Superior temporal gyrus (tissue), 1 donor: Measurements from ENCODE around the gene NRG2.

Experiments
- DNase-seq: peaks from one replicate; pipeline ENCODE4 v3.0.0-alpha.2; 2016; ENCODE audit errors: extremely low spot score

The NRG2 gene

DNA sequence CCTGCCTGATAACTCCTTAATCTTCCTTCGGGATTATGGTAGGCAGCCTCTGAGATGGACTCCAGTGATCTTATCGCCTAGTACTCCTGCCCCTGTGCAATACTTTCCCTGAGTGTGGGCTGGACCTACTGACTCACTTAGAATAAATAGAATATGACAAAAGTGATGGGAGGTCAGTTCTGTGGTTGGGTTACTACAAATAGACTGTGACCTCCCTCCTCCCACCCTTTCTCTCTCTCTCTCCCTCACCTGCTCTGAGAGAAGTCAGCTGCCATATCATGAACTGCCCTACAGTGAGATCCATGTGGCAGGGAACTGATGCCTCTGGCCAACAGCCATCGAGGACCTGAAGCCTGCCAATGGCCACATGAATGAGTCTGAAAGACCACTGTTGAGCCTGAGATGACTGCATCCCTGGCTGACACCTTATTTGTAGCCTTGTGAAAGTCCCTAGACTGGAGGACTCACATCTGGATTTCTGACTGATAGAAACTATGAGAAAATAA lies 31.7 kb downstream of the NRG2 start:
- DNase-seq = no peak

DNA sequence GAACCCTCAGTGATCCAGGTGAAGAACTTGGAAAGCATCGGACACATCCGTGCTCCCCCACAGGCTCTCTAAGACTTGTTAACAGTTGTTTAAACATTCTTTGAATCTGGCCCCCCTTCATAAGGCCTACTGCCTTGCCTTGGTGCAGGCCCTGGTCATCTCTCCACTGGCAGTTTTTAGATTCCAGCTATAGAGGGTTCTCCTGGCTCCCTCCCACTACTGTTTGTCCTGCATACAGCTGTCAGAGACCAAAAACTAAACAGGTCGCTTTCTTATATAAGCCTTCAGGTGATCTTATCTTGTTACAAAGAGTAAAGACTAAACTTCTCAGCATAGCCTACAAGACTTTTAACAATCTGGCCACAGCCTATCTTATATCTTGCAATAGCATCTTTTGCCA lies 32.3 kb downstream of the NRG2 start:
- no peak for DNase-seq

DNA sequence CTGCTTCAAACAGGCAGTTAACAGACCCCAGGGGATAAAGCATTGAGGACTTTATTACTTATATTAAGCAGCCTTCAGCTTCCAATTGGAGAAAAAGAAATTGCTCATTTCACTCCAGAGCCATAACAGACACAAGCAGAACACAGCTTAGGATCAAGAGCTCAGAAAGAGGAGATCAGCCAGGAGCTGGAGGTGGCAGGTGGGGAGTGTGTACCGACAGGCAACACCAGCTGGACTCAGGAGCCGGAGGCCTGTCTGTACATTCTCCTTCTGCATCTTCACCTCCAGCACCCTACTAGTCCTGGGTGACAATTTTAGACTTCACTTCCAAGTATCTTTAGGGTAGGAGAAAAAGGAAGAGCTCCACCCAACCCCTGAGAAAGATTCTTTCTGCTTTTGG lies 35.8 kb downstream of the NRG2 start:
- no peak for DNase-seq

DNA sequence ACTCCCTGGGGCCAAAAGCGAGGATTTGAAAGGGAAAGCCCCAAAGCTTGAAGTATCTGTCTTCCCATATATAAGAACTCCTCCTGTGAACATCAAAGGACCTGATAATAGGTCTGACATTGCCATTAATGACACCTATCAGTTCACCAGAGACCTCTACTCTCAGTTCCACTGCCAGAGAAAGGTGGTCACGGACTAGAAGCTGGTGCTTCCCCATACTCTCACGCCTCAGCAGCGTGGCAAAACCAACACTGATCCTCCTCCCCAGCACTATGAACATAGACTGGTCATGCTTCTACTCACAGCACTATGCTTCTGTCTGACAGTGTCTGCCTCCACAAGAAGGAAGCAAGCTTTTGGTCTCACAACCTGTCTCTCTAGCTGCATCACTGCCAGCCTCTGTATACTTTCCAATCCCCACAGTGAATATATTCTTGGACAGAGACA lies 37.9 kb downstream of the NRG2 start:
- DNase-seq = no peak

DNA sequence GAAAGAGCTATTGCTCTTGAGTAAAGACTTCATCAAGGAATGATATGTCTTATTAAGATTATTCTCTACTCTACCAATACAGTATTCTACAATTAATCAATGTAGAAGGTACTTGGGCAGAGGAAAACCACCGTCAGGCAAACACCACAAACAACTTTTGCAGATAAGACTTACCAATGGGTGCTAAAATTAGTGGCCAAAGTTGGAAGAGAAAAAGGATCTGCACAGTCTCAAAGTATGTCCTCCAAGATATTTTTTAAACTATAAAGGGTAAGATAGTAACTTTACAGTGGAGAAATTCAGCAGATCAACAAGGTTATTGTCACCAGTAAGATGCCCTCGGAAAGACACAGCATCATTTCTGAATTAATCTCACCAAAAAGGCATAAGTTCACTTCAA lies 38.9 kb downstream of the NRG2 start:
- DNase-seq = no peak

DNA sequence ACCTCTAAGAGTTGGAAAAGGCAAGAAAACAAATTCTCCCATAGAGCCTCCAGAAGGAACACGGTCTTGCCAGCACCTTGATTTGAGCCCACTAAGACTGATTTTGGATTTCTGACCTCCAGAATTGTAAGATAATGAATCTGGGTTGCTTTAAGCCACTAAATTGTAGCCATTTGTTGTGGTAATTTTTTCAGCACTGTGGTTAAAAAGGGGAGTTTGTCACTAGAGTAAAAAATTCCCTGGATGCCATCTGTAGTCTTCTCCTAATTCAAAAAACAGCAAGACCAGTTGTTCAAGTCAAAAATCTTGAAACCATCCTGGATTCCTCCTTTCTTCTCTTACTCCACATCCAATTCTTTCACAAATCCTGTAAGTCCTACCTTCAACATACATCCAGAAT lies 39.6 kb downstream of the NRG2 start:
- no peak for DNase-seq

DNA sequence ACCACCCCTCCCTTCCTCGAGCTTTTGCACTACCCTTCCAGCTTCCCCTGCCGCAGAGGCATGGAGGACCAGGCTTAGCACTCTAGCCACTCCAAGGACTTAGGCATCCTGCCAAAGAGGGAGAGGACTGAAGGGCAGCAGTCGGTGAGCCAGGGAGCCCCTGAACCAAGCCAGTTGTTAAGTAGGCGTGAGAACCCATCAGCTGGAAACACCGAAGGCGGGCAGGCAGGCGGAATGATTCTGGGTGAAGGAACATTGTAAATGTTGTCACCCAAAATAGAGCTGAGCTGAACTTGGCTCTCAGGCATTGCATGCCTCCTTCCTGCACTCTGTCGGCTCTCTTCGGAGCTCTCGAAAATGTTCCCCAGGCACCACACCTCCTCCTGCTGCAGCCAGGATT lies 42.8 kb downstream of the NRG2 start:
- DNase-seq = peak; percentile 27

DNA sequence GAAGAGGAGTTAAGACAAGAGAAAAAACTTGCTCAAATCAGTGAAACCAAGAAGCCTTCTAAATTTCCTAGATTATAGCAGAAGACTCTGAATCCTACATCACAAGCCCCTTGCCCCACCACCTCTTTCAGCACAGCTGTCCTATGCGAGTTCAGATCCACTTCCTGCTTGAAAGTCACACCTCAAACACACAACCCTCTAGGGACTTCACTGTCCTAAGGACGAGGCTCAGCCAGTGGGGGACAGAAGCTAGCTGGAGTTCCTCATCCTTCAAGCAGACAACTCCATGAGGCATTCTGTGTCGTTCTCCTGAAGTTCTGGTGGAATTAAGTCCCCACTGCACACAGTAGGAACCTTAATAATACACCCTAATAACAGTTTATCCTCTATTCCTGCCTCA lies 44.3 kb downstream of the NRG2 start:
- DNase-seq = no peak

DNA sequence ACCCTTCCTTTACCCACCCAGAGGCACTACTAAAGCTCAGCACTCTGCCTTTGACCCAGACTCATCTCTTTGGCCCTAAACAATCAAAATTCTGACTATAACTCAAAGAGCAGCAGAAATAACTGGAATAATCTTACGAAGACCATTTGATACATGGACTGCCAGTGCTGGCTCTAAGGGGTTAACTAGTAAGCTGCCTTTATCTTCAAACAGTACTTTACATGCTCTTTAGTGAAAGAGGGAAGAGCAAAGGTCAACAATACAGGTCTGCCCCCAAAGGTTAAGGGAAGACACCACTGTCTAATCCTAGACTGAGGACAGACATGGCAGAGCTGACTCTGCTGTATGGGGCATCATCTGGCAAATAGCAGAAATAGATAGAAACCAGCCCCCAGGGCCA lies 45.8 kb downstream of the NRG2 start:
- no peak for DNase-seq

DNA sequence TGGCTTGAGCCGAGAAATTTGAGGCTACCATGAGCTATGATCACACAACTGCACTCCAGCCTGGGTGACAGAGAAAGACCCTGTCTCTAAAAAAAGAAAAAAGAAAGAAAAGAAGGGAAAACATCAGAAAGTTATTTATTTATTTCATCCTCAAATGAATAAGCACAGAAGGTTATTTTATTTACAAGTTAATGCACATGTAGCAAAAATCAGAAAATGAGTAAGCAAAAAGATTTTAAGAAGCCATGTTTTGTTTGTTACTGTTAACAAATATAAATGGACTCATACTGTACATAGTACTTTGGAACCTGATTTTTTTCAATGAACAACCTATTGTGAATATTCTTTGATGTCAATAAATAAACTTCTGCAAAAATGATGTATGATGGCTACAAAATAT lies 47.2 kb downstream of the NRG2 start:
- no peak for DNase-seq

DNA sequence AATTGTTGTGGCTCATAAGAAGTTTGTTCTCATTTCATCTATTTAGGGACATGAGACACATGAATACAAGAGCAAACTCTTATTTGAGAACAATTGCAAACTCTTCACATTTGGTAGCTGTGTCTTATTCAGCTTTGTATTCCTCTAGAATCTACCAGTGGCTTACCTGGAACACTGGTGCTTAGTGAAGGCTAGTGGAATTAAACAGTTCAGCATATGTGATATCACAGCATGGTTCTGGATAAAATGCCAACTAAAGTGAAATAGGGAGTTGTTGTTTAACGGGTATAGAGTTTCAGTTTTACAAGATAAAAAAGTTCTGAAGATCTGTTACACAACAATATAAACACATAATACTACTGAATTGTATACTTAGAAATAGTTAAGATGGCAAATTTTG lies 48.9 kb downstream of the NRG2 start:
- DNase-seq = no peak

DNA sequence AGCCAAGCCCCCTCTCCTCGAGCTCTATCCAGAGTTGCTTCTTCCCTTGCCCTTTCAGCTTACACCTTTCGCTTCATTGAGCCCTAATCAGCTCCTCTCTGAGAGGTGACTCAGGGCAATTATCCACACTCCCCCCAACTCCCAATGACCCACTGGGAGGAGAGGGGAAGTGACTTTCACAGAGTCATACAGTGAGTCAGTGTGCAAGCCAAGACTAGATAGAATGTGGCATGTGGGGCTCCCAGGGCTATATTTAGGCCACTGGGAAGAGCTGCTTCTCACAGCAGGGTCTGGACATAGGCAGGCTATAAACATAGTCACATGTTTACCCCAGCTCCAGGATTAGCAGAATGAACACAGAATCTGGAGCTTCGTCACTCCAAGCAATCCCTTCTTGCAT lies 57.4 kb downstream of the NRG2 start:
- DNase-seq = no peak

DNA sequence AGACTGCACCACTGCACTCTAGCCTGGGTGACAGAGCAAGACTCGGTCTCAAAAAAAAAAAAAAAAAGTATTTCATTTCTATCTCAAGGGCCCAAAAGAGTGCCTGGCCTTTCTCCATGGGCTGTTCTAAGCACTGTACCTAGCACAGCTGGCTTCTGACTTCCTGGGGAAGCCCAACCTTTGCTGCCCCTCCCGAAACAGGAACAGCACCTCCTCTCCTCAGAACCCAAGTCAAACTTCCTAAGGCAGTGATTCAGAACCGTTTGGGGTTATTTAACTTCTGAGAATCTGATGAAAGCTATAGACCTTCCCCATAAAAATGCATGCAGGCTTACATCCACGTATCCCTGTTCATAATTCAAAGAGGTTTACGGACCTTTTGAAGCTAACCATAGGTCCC lies 57.8 kb downstream of the NRG2 start:
- DNase-seq = no peak

DNA sequence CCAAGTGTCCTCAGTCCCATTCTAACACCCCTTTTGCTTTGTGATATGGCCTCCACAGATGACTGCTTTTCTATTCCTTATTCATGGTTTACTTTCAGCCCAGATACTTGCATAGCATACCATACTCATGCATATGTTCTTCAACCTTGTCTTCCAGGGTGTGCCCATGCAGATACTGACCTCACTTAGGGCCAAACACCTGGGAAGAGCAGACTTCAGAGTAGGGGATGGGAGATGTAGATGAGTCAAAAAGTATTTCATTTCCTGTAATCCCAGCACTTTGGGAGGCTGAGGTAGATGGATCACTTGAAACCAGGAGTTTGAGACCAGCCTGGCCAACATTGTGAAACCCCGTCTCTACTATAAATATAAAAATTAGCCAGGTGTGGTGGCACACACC lies 58.3 kb downstream of the NRG2 start:
- DNase-seq = no peak

DNA sequence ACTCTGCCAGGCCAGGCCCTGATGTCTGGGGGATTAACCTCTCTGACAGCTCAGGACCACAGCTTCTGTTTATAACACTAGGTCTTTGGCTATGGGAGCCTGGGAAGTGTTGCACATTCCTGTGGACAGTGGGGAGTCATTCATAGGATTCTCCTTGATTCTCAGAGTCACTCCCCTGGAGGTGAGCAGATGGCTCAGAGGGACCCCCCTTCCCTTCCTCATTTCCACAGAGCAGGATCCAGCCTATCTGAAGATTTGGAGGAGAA lies 60.2 kb downstream of the NRG2 start:
- no peak for DNase-seq

DNA sequence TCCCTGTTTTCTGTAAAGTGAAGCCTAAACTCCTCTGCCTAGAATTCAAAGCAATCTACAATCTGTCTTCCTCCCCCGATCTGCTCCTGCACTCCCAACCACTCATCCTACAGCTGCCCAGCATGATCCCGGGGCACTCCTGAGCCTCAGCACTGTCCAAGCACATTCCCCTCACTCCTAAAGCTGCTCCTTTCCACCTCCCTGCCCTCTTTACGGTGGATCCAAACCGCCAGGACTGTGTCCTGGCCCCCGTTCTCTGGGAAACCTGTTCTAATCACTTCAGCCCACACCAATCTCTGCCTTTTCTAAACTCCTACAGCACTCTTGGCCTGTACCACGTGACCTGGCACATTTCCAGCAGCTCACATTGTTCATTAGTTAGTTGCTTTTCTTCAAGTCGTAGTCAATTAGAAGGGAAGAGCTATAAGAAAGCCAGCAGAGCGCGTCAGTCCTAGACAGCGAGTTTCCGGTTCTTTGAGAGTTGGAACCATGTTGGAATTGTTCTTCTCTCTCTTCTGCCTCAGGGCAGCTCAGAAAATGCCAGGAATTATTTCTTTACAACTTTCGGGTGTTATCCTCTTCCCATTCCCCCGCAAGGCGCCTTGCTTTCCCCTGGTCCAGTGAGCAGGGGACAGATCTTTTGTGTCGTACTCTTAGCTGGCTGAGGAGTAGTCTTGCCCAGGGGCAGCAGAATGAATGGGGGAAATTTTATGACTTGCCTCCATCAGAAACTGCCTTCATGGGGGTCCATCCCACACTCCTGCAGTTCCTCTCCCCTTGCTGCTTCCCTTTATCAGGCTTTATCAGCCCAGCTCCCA lies 60.7 kb downstream of the NRG2 start:
- peak; percentile 36 for DNase-seq

DNA sequence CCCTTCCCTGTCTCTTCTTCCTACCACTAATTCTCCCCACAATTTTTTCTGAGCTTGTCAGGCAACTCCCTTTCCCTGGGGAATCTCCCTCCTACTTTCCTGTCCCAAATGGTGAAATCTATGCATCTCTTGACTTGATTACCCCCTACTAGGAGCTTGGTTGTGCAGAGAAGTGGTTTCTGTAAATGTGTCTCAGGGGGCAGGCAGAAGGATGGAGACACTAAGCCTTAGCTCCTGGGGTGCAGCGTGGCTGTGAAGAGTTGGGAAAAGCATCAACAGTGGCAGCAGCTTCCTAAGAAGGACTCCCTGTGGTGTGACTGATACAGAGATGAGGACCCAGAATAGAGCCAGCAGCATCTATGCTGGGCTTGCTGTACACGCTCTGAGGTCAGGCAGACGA lies 62.3 kb downstream of the NRG2 start:
- no peak for DNase-seq

DNA sequence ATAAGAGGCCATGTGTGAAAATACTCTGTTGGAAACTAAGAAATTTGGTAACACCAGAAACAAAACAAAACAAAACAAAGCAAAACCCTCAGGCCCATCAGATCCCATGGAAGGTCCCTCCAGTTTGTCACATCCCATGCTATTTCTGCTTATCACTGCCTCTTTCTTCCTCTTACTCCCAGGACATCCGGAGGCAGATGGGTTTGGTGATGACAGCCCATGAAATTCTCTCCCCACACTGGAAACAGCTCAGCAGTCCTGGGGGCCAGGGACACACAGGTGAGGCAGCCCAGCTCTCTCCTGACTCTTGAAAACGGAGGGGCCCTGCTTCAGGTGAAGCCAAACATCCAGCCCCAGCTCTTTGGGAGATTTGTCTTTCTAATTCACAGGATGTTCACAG lies 63.2 kb downstream of the NRG2 start:
- no peak for DNase-seq

DNA sequence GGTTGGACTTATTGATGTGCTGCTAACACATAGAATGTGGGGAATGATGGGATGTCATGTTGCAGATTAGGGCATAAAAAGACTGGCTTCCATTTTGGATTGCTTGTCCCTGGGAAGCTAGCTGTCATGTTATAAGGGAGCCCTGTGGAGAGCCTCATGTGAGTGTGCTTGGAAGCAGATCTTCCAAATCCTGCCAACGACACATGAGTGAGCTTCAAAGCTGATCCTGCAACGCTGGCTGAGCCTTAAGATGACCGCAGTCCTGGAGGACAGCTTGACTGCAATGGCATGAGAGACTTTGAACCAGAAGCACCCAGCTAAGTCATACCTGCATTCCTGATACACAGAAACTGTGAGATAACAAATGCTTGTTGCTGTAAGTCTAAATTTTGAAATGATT lies 63.6 kb downstream of the NRG2 start:
- no peak for DNase-seq

DNA sequence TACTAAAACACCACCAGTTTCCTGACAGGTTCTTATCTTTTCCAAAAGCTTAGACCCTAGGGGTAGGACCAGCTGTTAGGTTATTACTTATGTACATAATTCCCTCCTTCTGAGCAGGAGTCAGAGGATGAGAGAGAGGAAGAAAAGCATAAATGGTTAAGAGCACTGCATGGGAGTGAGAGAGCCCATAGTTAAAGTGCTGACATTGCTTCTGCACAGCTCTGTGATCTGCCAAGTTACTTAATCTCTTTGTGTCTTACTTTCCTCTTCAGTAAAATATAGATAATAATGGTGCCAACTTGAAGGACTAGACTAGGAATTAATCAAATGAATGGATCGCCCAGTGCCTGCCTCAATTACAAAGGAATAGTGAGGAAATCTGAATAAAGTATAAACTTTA lies 66.4 kb downstream of the NRG2 start:
- DNase-seq = no peak

DNA sequence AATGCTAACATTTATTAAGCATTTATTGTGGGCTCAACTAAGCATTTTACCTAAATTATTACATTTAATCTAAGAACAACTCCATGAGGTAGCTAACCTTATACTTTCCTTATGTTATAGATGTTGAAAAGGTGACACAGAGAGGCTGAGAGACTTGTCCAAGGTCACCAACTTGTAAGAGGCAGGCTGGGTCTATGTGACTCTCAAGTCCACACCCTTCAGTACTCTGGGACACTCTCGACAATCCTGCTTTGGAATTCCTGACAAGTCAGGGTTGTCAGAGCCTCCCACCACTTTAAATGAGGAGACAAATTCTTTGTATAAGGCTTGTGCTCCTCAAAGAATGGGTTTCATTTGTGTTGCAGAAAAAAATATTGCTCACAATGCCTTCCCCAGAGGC lies 67.2 kb downstream of the NRG2 start:
- DNase-seq = no peak

DNA sequence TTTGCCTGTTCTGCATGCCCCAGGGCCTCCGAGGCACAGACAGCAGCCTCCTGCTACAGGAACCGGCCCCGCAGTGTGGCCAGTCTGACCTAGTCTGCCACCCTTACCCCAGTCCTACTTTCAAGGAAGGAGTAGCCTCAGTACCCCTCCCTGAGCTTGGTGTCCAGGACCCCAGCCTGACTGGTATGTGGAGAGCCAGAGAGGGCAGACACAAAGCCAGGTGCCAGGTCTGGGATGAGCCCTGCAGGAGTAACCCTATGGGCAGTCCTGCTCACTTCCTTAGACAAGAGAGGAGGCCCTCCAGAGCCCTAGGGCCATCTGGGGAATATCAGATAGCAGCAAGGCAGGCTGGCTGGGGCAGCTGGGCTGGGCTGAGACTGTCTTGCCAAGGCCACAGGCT lies 67.8 kb downstream of the NRG2 start:
- DNase-seq = no peak

DNA sequence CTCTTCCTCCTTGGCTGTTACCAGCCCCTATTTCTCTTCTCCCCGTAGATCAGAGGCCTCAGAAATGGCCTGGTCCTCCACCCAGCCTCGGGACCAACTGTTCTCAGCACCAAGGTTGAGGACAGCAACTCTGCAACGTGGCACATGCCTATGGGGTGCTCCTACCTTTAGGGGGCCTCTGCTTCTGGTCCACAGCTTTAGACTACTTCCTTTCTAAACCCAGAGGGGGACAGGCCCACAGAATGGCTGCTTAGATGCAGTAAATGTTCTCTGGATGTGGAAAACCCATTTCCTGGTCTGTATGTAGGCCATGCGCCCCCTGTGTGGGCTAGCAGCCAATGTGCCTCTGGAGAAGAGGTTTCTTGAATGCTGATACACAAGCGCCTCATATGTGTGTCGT lies 68.4 kb downstream of the NRG2 start:
- DNase-seq = no peak

DNA sequence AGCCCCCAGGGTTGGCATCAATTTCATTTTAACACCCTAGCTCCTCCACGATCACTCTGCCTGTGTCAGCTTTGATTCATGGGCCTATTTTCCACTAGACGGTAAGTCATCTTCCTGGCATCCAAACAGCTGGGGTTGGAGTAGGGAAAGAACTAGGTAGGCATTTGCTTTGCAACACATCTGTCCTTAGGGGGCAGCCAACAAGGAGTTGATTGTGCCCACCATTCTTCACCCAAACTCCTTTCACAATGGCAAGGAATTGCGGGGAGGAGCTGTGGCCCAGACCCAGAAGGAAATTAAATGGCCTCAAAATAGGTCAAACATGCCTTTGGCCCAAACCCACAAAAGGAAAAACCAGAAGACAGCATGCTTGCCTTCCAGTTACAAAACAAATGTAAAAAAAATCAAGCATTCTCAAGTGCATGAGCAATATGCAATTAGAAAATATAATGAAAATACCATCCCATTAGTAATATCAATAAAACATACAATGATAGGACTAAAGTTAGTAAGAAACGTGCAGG lies 71.8 kb downstream of the NRG2 start:
- no peak for DNase-seq
